Measurements from ENCODE around the gene ICA1L.
"Not testable (repeated sequence)": the region's sequence is repeated elsewhere in the genome, so short reads cannot be mapped to it uniquely, and the experiment has no call there.

Gene ICA1L

GRCh38 chr2:202871300-202872141 is at the start of gene ICA1L:
Gene ICA1L, minus strand, starts transcription at chr2:202871766. Its CDS starts 42,757 bp downstream, at chr2:202829009.
- in situ Hi-C loops (cut with MboI; ENCODE audit: low pct_unique_long_range_greater_than_20kb, low sequenced_read_pairs) = no loop called here
- DNase-seq = peak; percentile 74

- DNase-seq = no peak
- in situ Hi-C loops (cut with MboI; ENCODE audit: low pct_unique_long_range_greater_than_20kb, low sequenced_read_pairs) = no loop called here
Measured at GRCh38 chr2:202918860-202919259, 47.3 kb upstream of the ICA1L start.

GRCh38 chr2:202912342-202913201 is 41.0 kb upstream of the ICA1L start:
- peak; percentile 51 for DNase-seq
- in situ Hi-C loops (cut with MboI; ENCODE audit: low pct_unique_long_range_greater_than_20kb, low sequenced_read_pairs) = not testable (repeated sequence)

- peak; percentile 96 for DNase-seq
- in situ Hi-C loops (cut with MboI; ENCODE audit: low pct_unique_long_range_greater_than_20kb, low sequenced_read_pairs) = no loop called here
Measured at GRCh38 chr2:202911512-202912341, 40.2 kb upstream of the ICA1L start, which contains the start of the genes CARF and WDR12. Gene CARF, plus strand, starts transcription at chr2:202912275. Its CDS starts 29,628 bp downstream, at chr2:202941903. Gene WDR12, minus strand, starts transcription at chr2:202911673. Its CDS starts 197 bp downstream, at chr2:202911476.

- no peak for DNase-seq
- in situ Hi-C loops (cut with MboI; ENCODE audit: low pct_unique_long_range_greater_than_20kb, low sequenced_read_pairs) = no loop called here
Measured at GRCh38 chr2:202911203-202911511, 39.6 kb upstream of the ICA1L start.

- in situ Hi-C loops (cut with MboI; ENCODE audit: low pct_unique_long_range_greater_than_20kb, low sequenced_read_pairs) = no loop called here
- DNase-seq = no peak
Measured at GRCh38 chr2:202910698-202911097, 39.1 kb upstream of the ICA1L start.

- in situ Hi-C loops (cut with MboI; ENCODE audit: low pct_unique_long_range_greater_than_20kb, low sequenced_read_pairs); DNase-seq: not testable (repeated sequence)
Measured at GRCh38 chr2:202910250-202910649, 38.7 kb upstream of the ICA1L start.

- DNase-seq = no peak
- in situ Hi-C loops (cut with MboI; ENCODE audit: low pct_unique_long_range_greater_than_20kb, low sequenced_read_pairs) = no loop called here
Measured at GRCh38 chr2:202909394-202910192, 38.0 kb upstream of the ICA1L start.

- in situ Hi-C loops (cut with MboI; ENCODE audit: low pct_unique_long_range_greater_than_20kb, low sequenced_read_pairs) = no loop called here
- no peak for DNase-seq
Measured at GRCh38 chr2:202908186-202908585, 36.6 kb upstream of the ICA1L start.

- in situ Hi-C loops (cut with MboI; ENCODE audit: low pct_unique_long_range_greater_than_20kb, low sequenced_read_pairs); DNase-seq: not testable (repeated sequence)
Measured at GRCh38 chr2:202905507-202905906, 33.9 kb upstream of the ICA1L start.

- in situ Hi-C loops (cut with MboI; ENCODE audit: low pct_unique_long_range_greater_than_20kb, low sequenced_read_pairs) = no loop called here
Measured at GRCh38 chr2:202885190-202885589, 13.6 kb upstream of the ICA1L start.

GRCh38 chr2:202883987-202884675 is 12.6 kb upstream of the ICA1L start:
- no peak for DNase-seq
- in situ Hi-C loops (cut with MboI; ENCODE audit: low pct_unique_long_range_greater_than_20kb, low sequenced_read_pairs) = no loop called here

More at GRCh38 chr2:202885190-202885589, 13.6 kb upstream of the ICA1L start:
- DNase-seq = no peak

GRCh38 chr2:202881570-202881969 is 10.0 kb upstream of the ICA1L start:
- in situ Hi-C loops (cut with MboI; ENCODE audit: low pct_unique_long_range_greater_than_20kb, low sequenced_read_pairs) = no loop called here
- DNase-seq = no peak

- in situ Hi-C loops (cut with MboI; ENCODE audit: low pct_unique_long_range_greater_than_20kb, low sequenced_read_pairs) = no loop called here
Measured at GRCh38 chr2:202877699-202878098, 6.1 kb upstream of the ICA1L start.

GRCh38 chr2:202870431-202871299 is 901 bp downstream of the ICA1L start:
- DNase-seq = peak; percentile 81
- in situ Hi-C loops (cut with MboI; ENCODE audit: low pct_unique_long_range_greater_than_20kb, low sequenced_read_pairs) = no loop called here

More at GRCh38 chr2:202877699-202878098, 6.1 kb upstream of the ICA1L start:
- no peak for DNase-seq

- no peak for DNase-seq
- in situ Hi-C loops (cut with MboI; ENCODE audit: low pct_unique_long_range_greater_than_20kb, low sequenced_read_pairs) = no loop called here
Measured at GRCh38 chr2:202861987-202862386, 9.6 kb downstream of the ICA1L start.

GRCh38 chr2:202858601-202859000 is 13.0 kb downstream of the ICA1L start:
- in situ Hi-C loops (cut with MboI; ENCODE audit: low pct_unique_long_range_greater_than_20kb, low sequenced_read_pairs) = no loop called here

More at GRCh38 chr2:202858601-202859000, 13.0 kb downstream of the ICA1L start:
- no peak for DNase-seq
